ENCODE data around the gene NSD2.

- no peak for TF ChIP-seq FOXK1 (CRISPR knock-in tag; IDR thresholded peaks at IDR 0.05)
- no peak for TF ChIP-seq CTCF (IDR thresholded peaks at IDR 0.05)
- TF ChIP-seq ZNF281 (CRISPR knock-in tag; IDR thresholded peaks at IDR 0.05), result no peak
- TF ChIP-seq NFYB (CRISPR knock-in tag; conservative IDR thresholded peaks at IDR 0.05; ENCODE audit: low read depth), result no peak
- TF ChIP-seq MAX (CRISPR knock-in tag; IDR thresholded peaks at IDR 0.05), result no peak
- TF ChIP-seq ETV6 (CRISPR knock-in tag; IDR thresholded peaks at IDR 0.05), result no peak
- TF ChIP-seq ZNF121 (CRISPR knock-in tag; IDR thresholded peaks at IDR 0.05), result no peak
Measured at GRCh38 chr4:1870328-1870577, 940 bp upstream of the NSD2 start.

All from WTC11 (cell line).